ENCODE data around the gene ADAMTS1. TPM values are rescaled to one million over a fixed set of nuclear protein-coding genes. Genes with fewer than 3 reads are reported as not detected.

ADAMTS1 gene
- total RNA-seq, 1 donor from 2014 or later, result 67.5 TPM

GRCh38 chr21:26810266-26810665 lies 34.9 kb downstream of the ADAMTS1 start:
- Mint-ChIP-seq H3K27me3 (ENCODE audit: unreplicated experiment) (peaks cover 2% of the 10 kb centered on the region), H3K4me1 (ENCODE audit: unreplicated experiment) (peaks cover 8% of the 10 kb centered on the region), H3K4me3 (ENCODE audit: unreplicated experiment) (no peak overlapping the region), H3K36me3 (ENCODE audit: low read depth, unreplicated experiment) (no peaks in the 10 kb centered on the region), H3K27ac (ENCODE audit: unreplicated experiment) (no peak overlapping the region), H3K9me3 (ENCODE audit: unreplicated experiment) (no peaks in the 10 kb centered on the region)
- no peak for DNase-seq (ENCODE audit: low spot score)
- TF ChIP-seq CTCF (IDR thresholded peaks at IDR 0.05; ENCODE audit: unreplicated experiment), result no peak

- DNase-seq (ENCODE audit: low spot score), result no peak
- TF ChIP-seq CTCF (IDR thresholded peaks at IDR 0.05; ENCODE audit: unreplicated experiment), result no peak
- no peak overlapping the region for H3K4me3 Mint-ChIP-seq (ENCODE audit: unreplicated experiment)
Measured at GRCh38 chr21:26809745-26810144, 35.5 kb downstream of the ADAMTS1 start.

GRCh38 chr21:26806801-26807295 lies 38.4 kb downstream of the ADAMTS1 start:
- no peaks in the 10 kb centered on the region for H3K9me3 Mint-ChIP-seq (ENCODE audit: unreplicated experiment)
- H3K4me3 Mint-ChIP-seq (ENCODE audit: unreplicated experiment), result no peak overlapping the region
- no peak for DNase-seq (ENCODE audit: low spot score)
- no peak for TF ChIP-seq CTCF (IDR thresholded peaks at IDR 0.05; ENCODE audit: unreplicated experiment)
- H3K27me3 Mint-ChIP-seq (ENCODE audit: unreplicated experiment), result no peaks in the 10 kb centered on the region
- no peaks in the 10 kb centered on the region for H3K36me3 Mint-ChIP-seq (ENCODE audit: low read depth, unreplicated experiment)
- H3K27ac Mint-ChIP-seq (ENCODE audit: unreplicated experiment), result no peak overlapping the region
- H3K4me1 Mint-ChIP-seq (ENCODE audit: unreplicated experiment), result peaks cover 3% of the 10 kb centered on the region

More at GRCh38 chr21:26809745-26810144, 35.5 kb downstream of the ADAMTS1 start:
- H3K4me1 Mint-ChIP-seq (ENCODE audit: unreplicated experiment), result peaks cover 8% of the 10 kb centered on the region
- no peaks in the 10 kb centered on the region for H3K36me3 Mint-ChIP-seq (ENCODE audit: low read depth, unreplicated experiment)
- H3K9me3 Mint-ChIP-seq (ENCODE audit: unreplicated experiment), result no peaks in the 10 kb centered on the region
- no peak overlapping the region for H3K27ac Mint-ChIP-seq (ENCODE audit: unreplicated experiment)
- H3K27me3 Mint-ChIP-seq (ENCODE audit: unreplicated experiment), result peaks cover 2% of the 10 kb centered on the region

DNA sequence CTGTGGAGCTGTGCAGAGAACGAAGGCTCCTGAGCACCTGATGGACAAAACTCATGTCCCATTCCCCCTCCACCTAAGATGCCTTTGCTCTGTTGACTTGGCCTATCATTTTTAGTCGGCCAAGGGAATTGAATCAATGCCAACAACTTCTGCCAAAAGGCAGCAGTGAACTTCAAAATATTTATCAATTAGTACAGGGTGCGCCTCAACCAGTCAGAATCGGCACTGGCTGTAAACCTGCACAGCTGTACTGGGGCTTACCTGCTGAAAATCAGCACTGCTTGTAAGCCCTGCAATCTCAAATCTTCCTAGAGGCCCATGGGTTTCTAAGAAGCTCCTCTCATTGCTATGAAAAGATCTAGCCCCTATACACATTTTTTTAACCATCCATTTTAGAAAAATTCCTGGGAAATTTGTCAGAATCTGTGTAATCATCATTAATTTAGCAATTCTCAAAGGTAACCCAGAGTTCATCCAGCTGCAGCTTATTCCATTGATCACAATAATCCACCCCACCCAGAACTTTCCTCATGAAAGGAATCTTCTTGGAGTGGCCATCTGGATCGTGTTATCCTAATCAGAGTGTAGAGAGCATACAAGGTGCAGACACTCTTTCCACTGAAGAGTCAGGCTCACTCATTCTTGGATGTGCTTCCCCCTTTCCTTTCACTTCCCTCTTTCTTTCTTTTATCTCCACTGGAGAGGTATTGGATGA lies 40.2 kb downstream of the ADAMTS1 start:
- H3K27ac Mint-ChIP-seq (ENCODE audit: unreplicated experiment), result no peak overlapping the region
- no peaks in the 10 kb centered on the region for H3K36me3 Mint-ChIP-seq (ENCODE audit: low read depth, unreplicated experiment)
- DNase-seq (ENCODE audit: low spot score), result no peak

More for the DNA sequence above, 40.2 kb downstream of the ADAMTS1 start:
- Mint-ChIP-seq H3K4me3 (ENCODE audit: unreplicated experiment) (no peak overlapping the region), H3K27me3 (ENCODE audit: unreplicated experiment) (no peaks in the 10 kb centered on the region), H3K4me1 (ENCODE audit: unreplicated experiment) (peaks cover 3% of the 10 kb centered on the region), H3K9me3 (ENCODE audit: unreplicated experiment) (no peaks in the 10 kb centered on the region)
- TF ChIP-seq CTCF (IDR thresholded peaks at IDR 0.05; ENCODE audit: unreplicated experiment), result no peak

Data from endothelial cell (in vitro differentiated cells).